22Rv1 (cell line): ENCODE data around the gene MXD4.
"Not testable (repeated sequence)": the region's sequence is repeated elsewhere in the genome, so short reads cannot be mapped to it uniquely, and the experiment has no call there.

Experiments
- H3K27ac ChIP-seq: fragments of 450-650 bp; 2 replicates; pipeline ENCODE4 v1.5.1; 2017
- ZFX ChIP-seq: fragments of 450-650 bp; IDR thresholded peaks from 2 replicates; pipeline ENCODE4 v1.6.1; 2017; ENCODE audit warnings: antibody characterized with exemption, borderline replicate concordance
- TF ChIP-seq, protein P1 (sequence below): fragments of 450-650 bp; IDR thresholded peaks from 2 replicates; pipeline ENCODE4 v1.5.1; 2017; ENCODE audit warnings: mild to moderate bottlenecking

Gene MXD4

DNA sequence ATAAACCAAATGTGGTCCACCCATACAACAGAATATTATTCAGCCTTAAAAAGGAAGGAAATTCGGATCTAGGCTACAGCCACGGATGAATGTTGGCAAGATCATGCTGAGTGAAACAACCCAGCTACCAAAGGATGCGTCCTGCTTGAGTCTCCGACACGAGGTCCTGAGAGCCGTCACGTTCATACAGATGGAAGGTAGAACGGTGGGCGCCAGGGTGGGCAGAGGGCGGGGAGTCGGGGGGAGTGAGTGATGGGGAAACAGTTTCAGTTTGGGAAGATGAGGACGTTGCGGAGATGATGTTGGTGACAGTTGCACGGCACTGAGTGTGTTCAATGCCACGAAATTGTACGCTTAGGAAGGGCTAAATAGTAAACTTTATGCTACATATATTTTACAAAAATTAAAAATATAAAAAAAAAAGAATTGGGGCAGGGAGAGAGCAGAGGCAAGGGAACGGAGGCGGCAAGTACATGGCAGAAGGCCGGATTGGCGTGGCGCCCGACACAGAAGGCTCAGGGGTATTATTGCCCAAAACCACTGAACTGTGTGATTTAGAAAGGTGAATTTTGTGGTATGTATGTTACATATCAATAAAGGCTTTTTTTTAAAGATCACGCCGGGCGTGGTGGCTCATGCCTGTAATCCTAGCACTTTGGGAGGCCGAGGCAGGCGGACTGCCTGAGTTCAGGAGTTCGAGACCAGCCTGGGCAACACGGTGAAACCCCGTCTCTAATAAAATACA lies 14.8 kb upstream of the MXD4 start:
- TF ChIP-seq, protein P1, sequence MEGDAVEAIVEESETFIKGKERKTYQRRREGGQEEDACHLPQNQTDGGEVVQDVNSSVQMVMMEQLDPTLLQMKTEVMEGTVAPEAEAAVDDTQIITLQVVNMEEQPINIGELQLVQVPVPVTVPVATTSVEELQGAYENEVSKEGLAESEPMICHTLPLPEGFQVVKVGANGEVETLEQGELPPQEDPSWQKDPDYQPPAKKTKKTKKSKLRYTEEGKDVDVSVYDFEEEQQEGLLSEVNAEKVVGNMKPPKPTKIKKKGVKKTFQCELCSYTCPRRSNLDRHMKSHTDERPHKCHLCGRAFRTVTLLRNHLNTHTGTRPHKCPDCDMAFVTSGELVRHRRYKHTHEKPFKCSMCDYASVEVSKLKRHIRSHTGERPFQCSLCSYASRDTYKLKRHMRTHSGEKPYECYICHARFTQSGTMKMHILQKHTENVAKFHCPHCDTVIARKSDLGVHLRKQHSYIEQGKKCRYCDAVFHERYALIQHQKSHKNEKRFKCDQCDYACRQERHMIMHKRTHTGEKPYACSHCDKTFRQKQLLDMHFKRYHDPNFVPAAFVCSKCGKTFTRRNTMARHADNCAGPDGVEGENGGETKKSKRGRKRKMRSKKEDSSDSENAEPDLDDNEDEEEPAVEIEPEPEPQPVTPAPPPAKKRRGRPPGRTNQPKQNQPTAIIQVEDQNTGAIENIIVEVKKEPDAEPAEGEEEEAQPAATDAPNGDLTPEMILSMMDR = no peak
- TF ChIP-seq ZFX = no peak
- no peak overlapping the region for H3K27ac ChIP-seq

DNA sequence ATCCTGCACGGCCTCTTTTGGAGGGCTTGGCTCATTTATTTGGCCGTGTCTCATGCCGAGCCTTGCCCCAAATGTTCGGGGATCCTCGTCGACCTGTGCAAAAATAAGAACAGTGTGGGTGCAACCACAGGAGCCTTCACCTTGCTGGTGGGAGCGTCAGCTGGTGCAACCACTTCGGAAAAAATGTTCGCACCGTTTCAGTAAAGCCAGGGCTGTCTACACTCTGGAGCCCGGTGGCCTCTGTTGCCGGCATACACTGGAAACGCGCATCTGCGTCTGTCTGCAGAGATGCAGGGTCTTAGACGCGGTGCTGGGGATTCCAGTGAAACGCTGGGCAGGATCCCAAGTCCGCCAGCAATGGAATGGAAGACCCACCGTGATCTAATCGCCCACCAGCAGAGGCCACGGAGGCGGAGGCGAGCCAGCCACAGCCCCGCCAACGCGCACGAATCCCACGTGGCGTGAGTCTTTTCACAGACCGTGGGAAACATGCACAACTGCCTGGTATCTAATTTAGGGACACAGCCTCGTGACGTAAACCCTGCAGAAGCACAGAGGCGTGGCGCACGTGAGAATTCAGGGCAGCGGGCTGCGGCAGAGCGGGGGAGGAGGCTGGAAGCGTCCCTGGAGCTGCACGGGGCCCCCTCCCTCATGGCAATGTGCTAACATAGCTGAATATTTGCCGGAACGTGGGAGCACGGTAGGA lies 13.8 kb upstream of the MXD4 start:
- no peak overlapping the region for H3K27ac ChIP-seq
- TF ChIP-seq, protein P1 = no peak
- no peak for TF ChIP-seq ZFX

DNA sequence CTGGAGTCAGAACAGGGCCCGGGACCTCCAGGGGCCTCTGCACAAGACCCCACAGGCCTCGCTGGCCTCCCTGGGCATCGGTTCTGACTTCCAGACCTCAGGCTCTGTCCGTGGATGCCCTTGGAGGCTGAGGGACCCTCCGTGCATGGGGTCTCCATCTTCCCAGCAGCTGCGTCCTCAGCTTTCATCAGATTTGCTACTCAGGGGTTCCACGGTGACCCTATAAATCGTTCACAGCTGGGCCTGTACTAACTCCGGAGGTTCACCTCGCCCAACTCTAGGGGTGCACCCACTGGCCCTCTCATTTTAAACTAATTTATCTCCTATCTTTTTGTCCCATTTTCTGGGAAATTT lies 13.1 kb upstream of the MXD4 start:
- not testable (repeated sequence) for H3K27ac ChIP-seq

DNA sequence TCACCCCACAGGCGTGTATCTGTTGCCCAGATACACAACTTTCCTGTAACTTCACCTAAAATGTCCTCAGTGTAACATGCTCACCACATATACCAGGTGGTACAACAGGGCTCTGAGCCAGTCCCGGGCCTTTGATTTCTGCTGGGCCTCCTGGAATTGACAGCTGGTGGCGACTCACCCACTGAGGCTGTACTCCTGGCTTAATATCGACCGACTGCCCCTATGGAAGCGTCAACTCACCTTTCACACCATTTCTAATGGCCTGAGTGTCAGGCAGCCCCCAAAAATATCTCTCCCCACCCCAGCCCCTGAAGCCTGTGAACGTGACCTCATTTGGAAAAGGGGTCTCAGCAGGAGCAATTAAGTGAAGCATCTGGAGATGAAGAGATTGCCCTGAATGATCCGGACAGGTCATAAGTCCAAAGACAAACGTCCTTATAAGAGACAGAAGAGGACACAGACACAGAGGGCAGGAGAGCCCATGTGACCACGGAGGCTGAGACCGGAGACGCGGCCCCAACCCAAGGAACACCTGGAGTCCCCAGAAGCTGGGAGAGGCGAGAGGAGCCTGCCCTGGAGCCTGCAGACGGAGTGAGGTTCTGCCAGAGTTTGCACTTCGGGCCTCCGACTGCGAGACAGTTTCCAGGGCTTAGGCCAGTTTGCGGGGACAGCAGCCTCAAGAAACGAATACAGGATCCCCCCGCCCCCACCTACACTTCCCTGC lies 12.6 kb upstream of the MXD4 start:
- H3K27ac ChIP-seq = no peak overlapping the region
- TF ChIP-seq ZFX = no peak
- TF ChIP-seq, protein P1 = no peak

DNA sequence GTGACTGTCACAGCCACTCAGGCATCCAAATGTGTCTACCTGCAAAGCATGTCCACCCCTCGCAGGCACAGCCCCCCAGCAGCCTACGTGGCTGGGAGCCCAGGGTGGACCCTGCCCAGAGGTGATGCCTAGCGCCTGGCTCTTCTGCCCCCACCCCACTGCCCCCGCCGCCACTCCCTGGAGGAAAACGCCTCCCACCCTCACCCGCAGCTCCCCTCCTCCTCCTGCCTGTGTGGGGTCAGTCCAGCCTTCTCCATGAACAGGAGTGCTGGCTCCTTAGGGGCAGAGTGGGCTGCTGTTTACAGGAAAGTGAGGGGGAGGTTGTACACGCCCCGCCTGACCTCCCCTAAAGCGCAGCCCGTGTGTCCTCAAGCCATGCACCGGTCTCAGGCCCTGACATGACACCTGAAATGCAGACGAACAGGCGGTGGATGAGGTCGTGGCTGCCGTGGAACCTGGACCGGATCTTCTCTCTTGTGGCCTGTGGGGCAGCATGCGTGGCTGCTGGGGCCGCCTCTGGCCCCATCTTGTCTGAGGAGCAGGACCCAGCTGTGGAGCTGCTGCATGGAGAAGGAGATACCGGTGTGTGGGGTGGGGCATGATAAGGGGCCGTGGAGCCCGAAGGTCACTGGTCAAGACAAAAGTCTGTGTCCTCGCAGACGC lies 11.9 kb upstream of the MXD4 start:
- TF ChIP-seq ZFX = no peak
- TF ChIP-seq, protein P1 = no peak
- H3K27ac ChIP-seq = no peak overlapping the region

DNA sequence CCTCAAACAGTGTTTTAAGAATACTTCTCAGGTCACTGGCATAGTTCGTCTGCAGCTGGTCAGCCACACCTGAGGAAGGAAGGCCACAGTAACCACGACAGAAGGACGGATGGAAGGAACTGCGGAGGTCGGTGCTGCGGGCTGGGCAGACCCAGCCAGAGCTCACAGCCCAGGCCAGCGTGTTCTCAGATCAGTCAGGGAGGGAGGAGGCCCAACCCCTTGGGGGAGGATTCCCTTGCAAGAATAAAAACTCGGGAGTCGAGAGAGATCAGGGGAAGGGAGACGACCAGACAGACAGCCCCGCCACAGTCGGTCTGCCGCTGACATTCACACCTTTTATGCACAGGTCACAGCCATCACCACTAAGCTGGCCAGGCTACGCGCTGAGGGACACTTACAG lies 11.3 kb upstream of the MXD4 start:
- no peak overlapping the region for H3K27ac ChIP-seq
- TF ChIP-seq ZFX = no peak
- TF ChIP-seq, protein P1 = no peak

DNA sequence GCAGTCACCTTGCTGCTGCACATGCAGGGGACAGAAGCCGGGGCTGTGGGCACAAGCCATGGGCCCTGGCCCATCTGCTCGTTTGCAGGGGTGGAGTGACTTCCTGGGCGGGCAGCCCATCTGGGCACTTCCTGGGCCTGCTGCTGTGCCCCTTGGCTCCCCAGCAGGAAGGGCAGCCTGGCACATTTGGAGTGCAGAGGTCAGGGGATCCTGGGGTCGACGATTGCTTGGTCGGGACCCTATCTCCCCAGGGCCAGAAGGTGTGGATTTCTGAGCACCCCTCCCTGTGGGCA lies 10.9 kb upstream of the MXD4 start:
- TF ChIP-seq, protein P1 = no peak
- no peak for TF ChIP-seq ZFX
- no peak overlapping the region for H3K27ac ChIP-seq
